GDM1 (cell line): ENCODE data around the gene PRELP.
"Not testable (repeated sequence)": the region's sequence is repeated elsewhere in the genome, so short reads cannot be mapped to it uniquely, and the experiment has no call there.

ENCODE experiments used
- DNase-seq: peaks from one replicate; lab custom pipeline; 2025; lab: John Stamatoyannopoulos, UW

PRELP gene

GRCh38 chr1:203475012-203475981 is at the start of gene PRELP:
Gene PRELP (plus strand): TSS chr1:203475806. CDS start chr1:203483185, 7,379 bp downstream.
- DNase-seq = no peak

GRCh38 chr1:203426366-203426765 is 49.2 kb upstream of the PRELP start:
- DNase-seq = no peak

GRCh38 chr1:203426870-203427269 is 48.7 kb upstream of the PRELP start:
- no peak for DNase-seq

GRCh38 chr1:203427451-203427850 is 48.2 kb upstream of the PRELP start:
- no peak for DNase-seq

GRCh38 chr1:203428981-203429599 is 46.5 kb upstream of the PRELP start:
- no peak for DNase-seq

GRCh38 chr1:203435615-203436014 is 40.0 kb upstream of the PRELP start:
- no peak for DNase-seq

GRCh38 chr1:203437696-203438315 is 37.8 kb upstream of the PRELP start:
- DNase-seq = no peak

- DNase-seq = no peak
Measured at GRCh38 chr1:203439131-203439730, 36.4 kb upstream of the PRELP start.

- DNase-seq = no peak
Measured at GRCh38 chr1:203440771-203441170, 34.8 kb upstream of the PRELP start.

GRCh38 chr1:203441766-203442165 is 33.8 kb upstream of the PRELP start:
- DNase-seq = no peak

GRCh38 chr1:203442821-203443220 is 32.8 kb upstream of the PRELP start:
- DNase-seq = no peak

- DNase-seq = no peak
Measured at GRCh38 chr1:203443296-203443695, 32.3 kb upstream of the PRELP start.

GRCh38 chr1:203444171-203444576 is 31.4 kb upstream of the PRELP start:
- no peak for DNase-seq

GRCh38 chr1:203447151-203447550 is 28.5 kb upstream of the PRELP start:
- DNase-seq = no peak

- not testable (repeated sequence) for DNase-seq
Measured at GRCh38 chr1:203447598-203447997, 28.0 kb upstream of the PRELP start.

- no peak for DNase-seq
Measured at GRCh38 chr1:203448521-203449061, 27.0 kb upstream of the PRELP start.

GRCh38 chr1:203450001-203450400 is 25.6 kb upstream of the PRELP start:
- no peak for DNase-seq

GRCh38 chr1:203450479-203451149 is 25.0 kb upstream of the PRELP start:
- no peak for DNase-seq

- DNase-seq = no peak
Measured at GRCh38 chr1:203451836-203452784, 23.5 kb upstream of the PRELP start.

GRCh38 chr1:203453016-203453415 is 22.6 kb upstream of the PRELP start:
- DNase-seq = no peak
